CD4-positive, alpha-beta T cell treated with Interleukin-12 subunit alpha and Interleukin-12 subunit beta, for 1 hour (primary cell): ENCODE measurements around the gene RPS6KA2.

Source experiments
- DNase-seq: peaks from one replicate; pipeline ENCODE4 v3.0.0-alpha.2; 2020

Gene RPS6KA2

GRCh38 chr6:166459906-166460305 lies 167.1 kb downstream of the RPS6KA2 start:
- DNase-seq: no peak

GRCh38 chr6:166459272-166459671 lies 167.8 kb downstream of the RPS6KA2 start:
- DNase-seq: no peak

GRCh38 chr6:166456395-166457156 lies 170.5 kb downstream of the RPS6KA2 start:
- peak; percentile 31 for DNase-seq

GRCh38 chr6:166454692-166455515 lies 172.1 kb downstream of the RPS6KA2 start:
- DNase-seq: no peak

GRCh38 chr6:166453651-166454050 lies 173.4 kb downstream of the RPS6KA2 start:
- DNase-seq: no peak

- DNase-seq: no peak
Measured at GRCh38 chr6:166450167-166450873, 176.7 kb downstream of the RPS6KA2 start.

- DNase-seq: no peak
Measured at GRCh38 chr6:166449641-166450040, 177.4 kb downstream of the RPS6KA2 start.

GRCh38 chr6:166449036-166449435 lies 178.0 kb downstream of the RPS6KA2 start:
- DNase-seq: no peak

- DNase-seq: no peak
Measured at GRCh38 chr6:166448432-166448831, 178.6 kb downstream of the RPS6KA2 start.

- no peak for DNase-seq
Measured at GRCh38 chr6:166446567-166447065, 180.4 kb downstream of the RPS6KA2 start.

- DNase-seq: no peak
Measured at GRCh38 chr6:166446146-166446545, 180.9 kb downstream of the RPS6KA2 start.

GRCh38 chr6:166444446-166444845 lies 182.6 kb downstream of the RPS6KA2 start:
- DNase-seq: no peak

- no peak for DNase-seq
Measured at GRCh38 chr6:166443166-166443565, 183.9 kb downstream of the RPS6KA2 start.

- no peak for DNase-seq
Measured at GRCh38 chr6:166442131-166442685, 184.8 kb downstream of the RPS6KA2 start.

GRCh38 chr6:166441325-166442078 lies 185.5 kb downstream of the RPS6KA2 start:
- DNase-seq: no peak

GRCh38 chr6:166440729-166441128 lies 186.3 kb downstream of the RPS6KA2 start:
- no peak for DNase-seq

- DNase-seq: no peak
Measured at GRCh38 chr6:166440106-166440505, 186.9 kb downstream of the RPS6KA2 start.

- no peak for DNase-seq
Measured at GRCh38 chr6:166439366-166440091, 187.5 kb downstream of the RPS6KA2 start.

GRCh38 chr6:166438211-166438861 lies 188.7 kb downstream of the RPS6KA2 start:
- DNase-seq: no peak

- no peak for DNase-seq
Measured at GRCh38 chr6:166437661-166438060, 189.4 kb downstream of the RPS6KA2 start.
